NCI-H187 treated with DMSO at 0.1 percent for 48 hours (cell line): ENCODE results near the gene AATK.

ENCODE experiments used
- DNase-seq: peaks from one replicate; lab custom pipeline; 2025; lab: John Stamatoyannopoulos, UW

The AATK gene, protein sequence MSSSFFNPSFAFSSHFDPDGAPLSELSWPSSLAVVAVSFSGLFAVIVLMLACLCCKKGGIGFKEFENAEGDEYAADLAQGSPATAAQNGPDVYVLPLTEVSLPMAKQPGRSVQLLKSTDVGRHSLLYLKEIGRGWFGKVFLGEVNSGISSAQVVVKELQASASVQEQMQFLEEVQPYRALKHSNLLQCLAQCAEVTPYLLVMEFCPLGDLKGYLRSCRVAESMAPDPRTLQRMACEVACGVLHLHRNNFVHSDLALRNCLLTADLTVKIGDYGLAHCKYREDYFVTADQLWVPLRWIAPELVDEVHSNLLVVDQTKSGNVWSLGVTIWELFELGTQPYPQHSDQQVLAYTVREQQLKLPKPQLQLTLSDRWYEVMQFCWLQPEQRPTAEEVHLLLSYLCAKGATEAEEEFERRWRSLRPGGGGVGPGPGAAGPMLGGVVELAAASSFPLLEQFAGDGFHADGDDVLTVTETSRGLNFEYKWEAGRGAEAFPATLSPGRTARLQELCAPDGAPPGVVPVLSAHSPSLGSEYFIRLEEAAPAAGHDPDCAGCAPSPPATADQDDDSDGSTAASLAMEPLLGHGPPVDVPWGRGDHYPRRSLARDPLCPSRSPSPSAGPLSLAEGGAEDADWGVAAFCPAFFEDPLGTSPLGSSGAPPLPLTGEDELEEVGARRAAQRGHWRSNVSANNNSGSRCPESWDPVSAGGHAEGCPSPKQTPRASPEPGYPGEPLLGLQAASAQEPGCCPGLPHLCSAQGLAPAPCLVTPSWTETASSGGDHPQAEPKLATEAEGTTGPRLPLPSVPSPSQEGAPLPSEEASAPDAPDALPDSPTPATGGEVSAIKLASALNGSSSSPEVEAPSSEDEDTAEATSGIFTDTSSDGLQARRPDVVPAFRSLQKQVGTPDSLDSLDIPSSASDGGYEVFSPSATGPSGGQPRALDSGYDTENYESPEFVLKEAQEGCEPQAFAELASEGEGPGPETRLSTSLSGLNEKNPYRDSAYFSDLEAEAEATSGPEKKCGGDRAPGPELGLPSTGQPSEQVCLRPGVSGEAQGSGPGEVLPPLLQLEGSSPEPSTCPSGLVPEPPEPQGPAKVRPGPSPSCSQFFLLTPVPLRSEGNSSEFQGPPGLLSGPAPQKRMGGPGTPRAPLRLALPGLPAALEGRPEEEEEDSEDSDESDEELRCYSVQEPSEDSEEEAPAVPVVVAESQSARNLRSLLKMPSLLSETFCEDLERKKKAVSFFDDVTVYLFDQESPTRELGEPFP (N-terminal part only)

DNA sequence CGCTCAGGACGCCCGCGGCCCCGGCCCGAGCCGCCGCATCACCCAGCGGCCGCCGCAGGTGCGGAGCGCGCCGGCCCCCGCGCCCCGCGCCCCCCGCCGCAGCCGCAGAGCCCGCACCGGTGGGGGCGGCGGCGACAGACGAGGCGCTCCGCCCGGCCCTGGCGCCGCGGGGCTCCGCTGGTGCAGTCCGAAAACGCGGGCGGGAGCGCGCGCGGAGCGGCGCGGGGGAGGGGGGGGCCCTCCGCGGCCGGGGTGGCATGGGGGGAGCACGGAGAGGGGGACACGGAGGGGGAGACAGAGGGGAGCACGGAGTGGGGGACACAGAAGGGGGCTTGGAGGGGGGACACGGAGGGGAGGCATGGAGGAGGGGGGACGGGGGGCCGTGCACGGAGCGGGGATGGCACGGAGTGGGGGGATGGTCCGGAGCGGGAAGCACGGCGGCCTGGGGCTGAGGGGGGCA, at the start of gene AATK:
AATK (minus strand) TSS at position 189 of the 460 bp plus-strand sequence. CDS start 229 bp downstream, outside the sequence.
- no peak for DNase-seq

DNA sequence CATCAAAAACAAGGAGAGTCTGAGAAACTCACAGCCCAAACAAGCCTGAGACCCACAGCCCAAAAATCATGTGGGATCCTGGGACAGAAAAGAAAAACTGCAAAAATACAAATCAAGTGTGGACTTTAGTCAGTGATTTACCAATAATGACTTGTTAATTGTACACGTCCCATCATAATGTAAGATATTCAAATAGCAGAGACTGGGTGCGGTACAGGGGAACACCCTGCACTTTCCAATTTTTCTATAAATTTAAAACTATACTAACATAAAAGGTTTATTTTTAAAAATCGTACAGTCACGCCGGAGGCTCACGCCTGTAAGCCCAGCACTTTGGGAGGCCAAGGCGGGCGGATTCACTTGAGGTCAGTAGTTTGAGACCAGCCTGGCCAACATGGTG, 48.0 kb upstream of the AATK start:
- DNase-seq: no peak

DNA sequence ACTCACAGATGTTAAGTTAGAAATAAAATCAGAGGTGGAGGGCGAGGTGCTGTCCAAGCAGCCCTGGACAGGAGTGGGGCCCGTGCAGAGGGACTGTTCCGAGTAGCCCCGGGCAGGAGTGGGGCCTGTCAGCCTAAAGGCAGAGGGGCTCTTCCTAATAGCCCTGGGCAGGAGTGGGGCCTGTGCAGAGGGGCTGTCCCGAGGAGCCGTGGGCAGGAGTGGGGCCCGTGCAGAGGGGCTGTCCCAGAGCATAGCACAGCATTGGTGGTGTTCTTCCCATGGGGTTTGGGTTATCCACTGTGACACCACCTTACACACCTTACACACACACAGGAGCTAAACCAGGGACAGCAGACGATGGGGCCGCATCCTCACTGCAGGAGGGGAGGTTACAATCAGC, 46.3 kb upstream of the AATK start:
- DNase-seq: no peak

DNA sequence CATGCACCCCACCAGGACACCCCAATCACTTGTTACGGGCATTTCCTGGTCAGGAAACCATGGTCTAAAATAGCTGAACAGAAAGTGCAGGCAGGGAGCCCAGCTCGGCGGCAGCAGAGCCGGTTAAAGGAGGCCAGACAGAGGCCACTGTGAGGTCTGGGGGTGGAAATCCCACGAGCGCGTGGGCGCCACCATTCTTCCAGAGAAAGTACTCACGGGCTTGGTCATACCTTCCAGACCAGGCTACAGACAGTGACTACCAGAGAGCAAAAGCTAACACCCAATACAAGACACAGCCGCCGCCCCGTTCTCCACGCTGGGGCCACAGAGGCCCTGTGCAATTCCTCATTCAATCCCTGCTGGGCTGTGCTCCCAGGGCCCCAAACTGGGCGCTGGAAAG, 44.8 kb upstream of the AATK start:
- no peak for DNase-seq

DNA sequence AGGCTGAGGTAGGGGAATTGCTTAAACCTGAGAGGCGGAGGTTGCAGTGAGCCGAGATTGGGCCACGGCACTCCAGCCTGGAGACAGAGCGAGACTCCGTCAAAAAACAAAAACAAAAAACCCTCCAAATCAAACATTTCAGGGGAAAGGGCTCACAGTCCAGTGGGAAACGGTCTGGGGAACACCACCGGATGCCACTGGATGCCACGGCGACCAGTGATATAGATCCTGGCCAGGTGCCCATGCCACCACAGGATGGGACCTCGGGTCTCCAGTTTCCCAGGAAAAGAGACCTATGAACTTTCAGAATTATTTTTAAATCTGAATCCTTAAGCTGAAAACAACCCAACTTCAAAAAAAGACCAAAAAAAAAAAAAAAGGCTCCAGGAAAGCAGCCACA, 44.4 kb upstream of the AATK start:
- DNase-seq: no peak

DNA sequence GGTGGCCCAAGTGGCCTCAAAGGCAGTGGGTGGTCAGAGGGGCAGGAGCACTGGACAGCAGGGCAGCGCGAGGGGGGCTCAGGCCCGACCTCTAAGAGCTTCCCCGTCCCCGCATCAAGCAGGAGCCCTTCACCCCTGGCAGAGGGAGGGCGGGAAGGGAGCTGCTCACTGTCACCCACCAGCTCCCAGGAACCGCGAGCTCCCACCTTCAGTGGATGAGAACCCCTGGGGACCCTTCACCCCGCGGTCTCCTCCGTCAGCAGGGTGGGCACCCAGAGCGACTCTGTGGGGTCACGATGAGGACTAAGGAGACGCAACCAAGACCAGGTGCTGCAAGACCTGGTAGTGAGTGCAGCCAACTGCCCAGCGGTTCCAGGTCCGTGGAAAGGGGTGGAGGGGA, 43.1 kb upstream of the AATK start:
- DNase-seq: no peak

DNA sequence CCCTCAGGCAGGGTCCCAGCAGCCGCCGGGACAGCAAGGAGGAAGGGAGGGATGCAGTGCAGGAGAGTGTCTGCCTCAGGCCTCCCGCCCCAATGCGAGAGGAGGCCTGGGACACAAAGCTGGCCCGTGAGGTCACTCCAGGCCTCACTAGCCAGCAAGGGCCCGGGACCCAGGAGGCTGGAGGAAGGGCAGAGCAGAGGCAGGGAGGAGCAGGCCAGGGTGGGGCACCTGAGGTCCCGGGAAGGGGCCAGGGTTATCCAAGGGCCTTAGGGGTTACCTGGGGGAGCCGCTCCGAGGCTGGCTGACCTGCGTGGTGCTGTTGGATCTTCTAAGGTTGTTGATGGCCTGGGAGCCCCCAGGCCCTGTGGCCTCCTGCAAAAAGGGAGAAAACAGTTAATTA, 42.6 kb upstream of the AATK start:
- DNase-seq: no peak

DNA sequence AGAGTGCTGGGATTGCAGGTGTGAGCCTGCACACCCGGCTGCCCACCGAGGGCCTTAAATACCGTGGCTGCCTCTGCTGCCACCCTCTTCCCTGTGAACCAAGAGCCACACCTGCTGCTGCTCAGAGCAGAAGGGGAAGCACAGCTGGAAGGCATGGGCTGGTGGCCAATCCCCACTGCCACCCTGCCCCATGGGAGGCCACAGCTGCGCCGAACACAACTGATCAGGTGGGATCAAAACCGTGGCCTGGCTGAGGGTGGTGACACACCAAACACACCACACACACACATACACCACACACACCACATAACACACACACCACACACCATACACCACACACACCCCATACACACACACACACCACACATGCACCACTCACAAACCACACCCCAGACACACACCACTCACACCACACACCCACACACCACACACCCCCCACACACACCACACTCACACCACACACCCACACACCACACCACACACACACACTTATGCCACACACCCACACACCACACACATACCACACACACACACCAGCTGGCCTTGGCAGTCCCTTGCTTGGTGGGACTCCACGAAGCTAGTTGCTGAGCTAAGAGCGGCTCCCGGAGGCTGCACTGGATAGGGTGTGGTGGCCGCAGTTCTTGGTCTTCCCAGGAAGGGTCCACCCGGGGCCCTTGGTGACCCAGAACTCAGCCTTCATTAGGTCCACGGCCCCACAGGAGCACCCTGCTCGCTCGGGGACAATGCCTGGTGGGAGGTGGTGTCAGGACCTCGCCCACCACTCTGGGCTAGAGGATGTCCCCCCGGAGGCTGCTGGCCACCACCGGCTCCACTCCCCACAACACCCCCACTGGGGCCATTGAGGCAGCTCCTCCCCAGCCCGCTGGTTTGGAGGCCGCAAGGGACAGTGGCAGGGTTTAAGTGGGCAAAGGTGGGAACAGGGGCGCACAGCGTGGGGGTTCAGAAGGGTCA, 41.9 kb upstream of the AATK start:
- DNase-seq: no peak

DNA sequence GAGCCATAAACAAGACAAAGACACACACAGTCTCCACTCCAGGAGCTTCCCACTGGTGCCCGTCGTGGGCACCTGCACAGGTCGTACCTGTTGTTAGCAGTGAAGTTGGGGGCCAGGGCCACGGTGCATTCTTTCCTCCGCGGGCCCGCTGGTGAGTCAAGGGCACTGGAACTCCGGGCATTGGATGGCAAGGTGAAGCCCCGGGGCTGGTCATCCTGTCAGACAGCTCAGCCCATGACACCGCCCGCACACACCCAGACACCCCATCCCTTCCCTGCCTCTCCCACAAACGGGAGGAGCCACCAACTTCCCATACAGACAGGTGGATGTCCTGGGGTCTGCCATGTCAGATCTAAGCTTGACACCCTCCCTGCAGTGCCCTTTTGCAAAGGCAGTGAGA, 40.6 kb upstream of the AATK start:
- no peak for DNase-seq

DNA sequence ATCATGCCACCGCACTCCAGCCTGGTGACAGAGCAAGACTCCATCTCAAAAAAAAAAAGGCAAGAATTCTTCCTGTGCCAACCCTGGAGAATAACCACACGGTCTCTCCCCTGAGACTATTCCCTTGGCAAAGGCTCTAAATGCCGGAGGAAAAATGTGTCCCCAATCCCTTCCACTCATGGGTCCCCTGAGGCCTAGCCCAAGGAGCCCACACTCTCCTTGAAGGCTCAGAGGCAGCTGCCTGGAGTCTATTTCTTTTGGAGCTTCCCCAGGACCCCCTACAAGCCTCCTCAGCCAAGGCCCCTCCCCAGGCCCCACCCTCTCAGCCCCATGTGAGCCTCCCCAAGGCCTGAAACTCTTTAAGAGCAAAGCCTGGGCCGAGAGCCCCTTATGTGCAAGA, 40.1 kb upstream of the AATK start:
- no peak for DNase-seq

DNA sequence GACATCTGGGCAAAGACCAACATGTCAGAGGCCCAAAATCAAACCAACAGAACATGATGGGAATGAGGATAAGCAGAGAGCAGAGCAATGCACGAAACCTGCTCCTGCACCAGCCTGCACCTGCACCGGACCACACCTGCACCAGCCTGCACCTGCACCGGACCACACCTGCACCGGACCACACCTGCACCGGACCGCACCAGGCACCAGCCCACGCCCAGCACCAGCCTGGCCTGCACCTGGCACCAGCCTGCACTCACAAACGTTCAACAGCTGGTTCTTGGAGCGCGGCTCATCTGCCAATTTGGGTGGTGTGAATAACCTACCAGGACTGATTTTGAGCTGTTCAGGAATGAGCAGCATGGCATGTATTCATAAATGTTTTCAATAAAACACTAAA, 38.6 kb upstream of the AATK start:
- DNase-seq: no peak

DNA sequence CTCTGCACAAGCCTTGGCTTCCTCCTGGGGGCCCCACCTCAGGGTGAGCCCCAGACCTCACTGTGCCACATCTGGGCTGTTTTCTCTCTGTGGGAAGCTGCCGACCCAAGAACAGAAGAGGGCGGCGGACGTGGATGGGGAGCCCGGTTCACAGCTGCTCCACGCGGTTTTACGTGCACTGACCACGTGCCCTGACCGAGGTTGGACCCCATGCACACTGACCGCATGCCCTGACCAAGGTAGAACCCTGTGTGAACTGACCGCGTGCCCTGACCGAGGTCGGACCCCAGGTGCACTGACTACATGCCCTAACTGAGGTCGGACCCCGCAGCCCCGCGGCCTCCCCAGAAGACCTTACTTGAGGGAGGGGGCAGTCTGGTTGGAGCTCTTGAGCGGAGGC, 37.1 kb upstream of the AATK start:
- no peak for DNase-seq

DNA sequence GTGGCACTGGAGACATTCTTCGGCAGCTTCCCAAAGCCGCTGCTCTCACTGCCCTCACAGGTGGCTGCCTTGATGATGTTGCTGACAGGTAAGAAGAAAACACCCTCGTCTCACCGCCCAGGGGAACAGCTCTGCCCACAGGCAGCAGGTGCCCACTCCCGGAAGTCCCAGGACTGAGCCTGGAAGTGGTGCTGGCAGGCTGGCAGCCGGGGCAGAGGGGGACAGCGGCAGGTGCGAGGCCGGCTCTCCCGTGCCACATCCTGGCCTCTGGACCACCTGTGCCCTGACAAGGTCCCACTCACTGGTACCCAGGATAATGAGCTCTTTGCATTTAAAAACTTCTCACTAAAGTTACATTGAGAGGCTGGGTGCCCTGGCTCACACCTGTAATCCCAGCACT, 36.3 kb upstream of the AATK start:
- no peak for DNase-seq

DNA sequence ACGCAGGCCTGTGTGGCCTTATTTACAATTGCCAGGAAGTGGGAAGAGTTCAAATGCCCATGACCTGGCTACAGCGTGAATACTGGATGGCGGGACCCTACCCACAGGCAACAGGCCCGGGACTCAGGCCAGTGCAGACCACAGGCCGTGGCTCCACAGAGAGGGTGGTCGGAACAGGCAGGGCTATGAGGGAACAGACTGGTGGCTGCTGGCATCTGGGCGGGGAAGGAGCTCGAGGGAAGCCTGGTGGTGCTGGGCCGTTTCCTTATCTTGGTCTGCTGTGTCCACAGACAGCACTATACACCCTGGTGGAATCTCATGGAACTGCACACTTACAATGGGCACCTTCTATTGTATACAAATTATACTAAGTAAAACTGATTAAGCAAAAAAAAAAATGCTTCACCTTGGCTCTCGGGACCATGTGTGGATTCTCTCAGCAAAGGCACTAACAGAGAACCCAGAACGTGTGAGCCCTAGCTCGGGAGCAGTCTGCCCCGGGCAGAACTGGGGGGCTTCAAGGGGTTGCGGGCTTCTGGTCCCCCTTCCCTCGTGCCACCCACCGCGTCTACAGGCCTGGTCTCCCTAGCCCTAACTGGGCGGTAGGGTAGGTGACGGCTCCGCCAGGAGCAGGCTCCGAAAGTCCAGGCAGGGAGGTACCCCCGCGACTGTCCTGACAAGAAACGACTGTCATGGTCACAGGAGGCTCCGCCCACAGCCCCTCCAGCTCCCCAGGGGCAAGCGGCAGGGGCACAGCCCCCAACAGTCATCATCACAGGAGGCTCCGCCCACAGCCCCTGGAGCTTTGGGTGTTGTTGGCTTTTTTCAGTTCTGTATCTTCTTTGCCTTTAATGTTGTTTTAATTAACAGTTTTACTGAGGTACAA, 34.9 kb upstream of the AATK start:
- DNase-seq: no peak

DNA sequence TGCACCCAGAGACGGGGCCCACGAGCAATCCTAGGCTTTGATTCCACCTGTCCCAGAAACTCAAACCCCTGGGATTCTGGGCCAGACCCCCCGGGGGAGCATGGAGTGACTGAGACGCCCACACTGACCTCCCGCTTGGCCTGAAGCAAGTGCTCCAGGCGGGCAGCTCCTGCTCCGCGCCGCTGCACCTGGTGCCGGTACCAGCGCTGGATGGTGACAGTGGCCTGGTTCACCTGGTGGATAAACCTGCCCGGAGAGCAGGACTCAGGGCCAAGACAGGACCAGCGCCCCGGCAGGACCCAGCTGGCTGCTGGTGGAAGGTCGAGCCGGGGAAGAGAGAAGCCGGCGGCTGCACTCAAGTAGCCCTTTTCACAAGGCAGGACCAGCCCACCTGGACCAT, 34.2 kb upstream of the AATK start:
- DNase-seq: no peak

DNA sequence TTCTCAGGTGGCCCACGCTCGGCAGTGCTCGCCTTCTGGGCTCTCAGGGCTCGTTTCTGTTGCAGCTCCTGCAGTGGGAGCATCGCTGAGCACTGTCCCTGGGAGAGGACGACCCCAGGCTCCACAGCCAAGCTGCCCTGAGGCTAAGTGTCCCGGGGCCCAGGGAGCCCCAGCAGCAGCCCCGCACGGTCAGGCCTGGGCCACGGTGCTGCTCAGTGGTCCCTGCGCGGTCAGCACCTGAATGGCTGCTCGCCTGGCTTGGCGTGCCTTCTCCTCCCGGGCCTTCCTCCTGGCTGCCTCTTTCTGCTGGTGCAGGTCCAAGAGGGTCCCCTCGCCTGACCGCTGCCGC, 33.4 kb upstream of the AATK start:
- DNase-seq: no peak

DNA sequence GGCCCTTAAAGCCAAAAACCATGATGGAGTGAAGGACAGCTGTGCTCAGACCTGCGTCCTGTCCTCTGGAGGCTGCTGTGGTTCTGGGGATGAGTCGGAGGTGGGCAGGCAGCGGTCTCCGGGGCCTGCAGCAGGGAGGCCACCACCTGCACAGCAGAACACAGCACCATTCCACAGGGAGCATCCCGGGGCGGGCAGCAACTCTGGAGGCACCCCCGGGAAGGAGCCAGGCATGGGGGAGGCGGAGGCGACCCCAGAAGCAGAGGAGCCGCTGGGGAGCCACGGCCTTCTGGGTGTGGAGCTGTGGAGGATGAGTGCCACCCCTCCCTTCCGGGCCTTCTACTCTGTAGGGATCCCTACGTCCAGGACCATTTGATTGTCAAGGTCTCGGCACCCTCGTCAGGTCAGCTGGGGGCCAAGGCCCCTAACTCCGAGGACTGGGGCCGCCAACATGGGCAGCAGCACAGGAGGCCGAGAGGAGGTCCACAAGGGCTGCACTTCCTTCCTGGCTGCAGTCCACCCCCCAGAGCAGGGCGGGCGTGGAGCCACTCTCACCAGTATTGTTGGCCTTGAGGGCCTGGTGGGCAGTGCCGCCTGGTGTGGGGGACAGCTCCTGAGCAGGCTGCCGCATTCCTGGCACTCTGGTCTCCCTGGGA, 32.9 kb upstream of the AATK start:
- no peak for DNase-seq

DNA sequence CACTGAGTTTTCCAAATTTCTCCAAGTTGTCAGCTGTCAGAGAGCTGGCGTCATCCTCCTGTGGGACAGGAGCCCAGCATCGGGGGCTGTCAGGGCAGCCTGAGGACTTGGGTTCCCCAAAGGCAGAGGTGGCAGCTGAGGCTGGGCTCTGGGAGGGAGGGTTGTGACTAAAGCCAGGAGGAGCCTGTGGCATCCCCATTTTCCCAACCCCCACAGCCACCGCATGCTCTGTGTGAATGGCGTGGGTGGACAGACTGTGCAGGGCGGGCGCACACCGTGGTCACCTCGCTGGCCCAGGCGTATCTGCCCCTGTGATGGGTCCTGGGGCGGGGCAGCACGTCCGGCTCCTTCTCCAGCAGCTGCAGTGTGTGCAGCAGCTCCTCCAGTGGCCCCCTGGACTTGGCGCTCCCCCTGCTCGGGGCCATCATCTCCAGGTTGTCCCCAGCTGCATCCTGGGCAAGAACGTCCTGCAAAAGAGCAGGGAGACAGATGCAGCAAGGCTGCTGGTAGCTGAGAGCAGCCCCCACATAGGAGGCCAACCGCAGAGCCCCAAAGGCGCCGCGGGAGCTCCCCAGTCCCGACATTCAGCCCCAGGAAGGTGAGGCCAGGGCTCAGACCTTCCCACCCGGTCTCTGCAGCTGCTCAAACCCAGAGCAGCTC, 31.9 kb upstream of the AATK start:
- DNase-seq: no peak

DNA sequence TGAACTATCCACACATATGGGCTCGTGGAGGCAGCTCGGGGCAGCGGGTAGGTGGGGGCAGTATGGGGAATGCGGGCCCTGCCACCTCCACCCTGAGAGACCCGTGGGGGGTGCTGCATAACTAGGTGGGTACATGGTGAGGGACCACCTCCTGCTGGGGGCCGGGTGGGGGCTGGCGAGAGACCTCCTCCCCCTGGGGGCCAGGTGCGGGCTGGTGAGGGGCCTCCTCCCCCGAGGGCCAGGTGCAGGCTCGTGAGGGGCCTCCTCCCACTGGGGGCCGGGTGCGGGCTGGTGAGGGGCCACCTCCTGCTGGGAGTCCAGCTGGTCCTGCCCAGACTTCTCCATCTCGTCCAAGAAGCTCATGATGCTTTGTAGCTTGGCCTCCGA, 31.4 kb upstream of the AATK start:
- DNase-seq: no peak
